Panc1 (cell line): ENCODE results near the gene CLMP.
"Not testable (repeated sequence)": the region's sequence is repeated elsewhere in the genome, so short reads cannot be mapped to it uniquely, and the experiment has no call there.

Source experiments
- TF ChIP-seq, protein P1 (sequence below): fragments of 450-650 bp; IDR thresholded peaks from 2 replicates; pipeline ENCODE4 v1.5.1; 2017; ENCODE audit warnings: mild to moderate bottlenecking
- TF ChIP-seq, protein P2 (sequence below), 2 experiments: IDR thresholded peaks; 2 replicates each; pipeline ENCODE4 v1.6.1; 2011 to 2012; ENCODE audit warnings: low read depth in 2 of 2, control low read depth in 1 of 2, low read length in 1 of 2, mild to moderate bottlenecking in 1 of 2, moderate library complexity in 1 of 2; ENCODE audit not compliant: insufficient read depth in 1 of 2

DNA sequence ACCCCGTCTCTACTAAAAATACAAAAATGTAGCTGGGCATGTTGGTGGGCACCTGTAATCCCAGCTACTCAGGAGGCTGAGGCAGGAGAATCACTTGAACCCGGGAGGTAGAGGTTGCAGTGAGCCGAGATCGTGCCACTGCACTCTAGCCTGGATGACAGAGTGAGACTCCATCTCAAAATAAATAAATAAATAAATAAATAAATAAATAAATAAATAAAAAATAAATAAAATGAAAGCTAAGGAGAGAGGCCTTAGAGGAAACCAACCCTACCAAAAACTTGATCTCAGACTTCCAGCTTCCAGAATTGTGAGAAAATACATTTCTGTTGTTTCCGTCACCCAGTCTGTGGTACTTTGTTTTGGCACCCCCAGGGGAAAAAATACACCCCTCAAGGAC, 42.7 kb downstream of the CLMP start:
- TF ChIP-seq, protein P1, sequence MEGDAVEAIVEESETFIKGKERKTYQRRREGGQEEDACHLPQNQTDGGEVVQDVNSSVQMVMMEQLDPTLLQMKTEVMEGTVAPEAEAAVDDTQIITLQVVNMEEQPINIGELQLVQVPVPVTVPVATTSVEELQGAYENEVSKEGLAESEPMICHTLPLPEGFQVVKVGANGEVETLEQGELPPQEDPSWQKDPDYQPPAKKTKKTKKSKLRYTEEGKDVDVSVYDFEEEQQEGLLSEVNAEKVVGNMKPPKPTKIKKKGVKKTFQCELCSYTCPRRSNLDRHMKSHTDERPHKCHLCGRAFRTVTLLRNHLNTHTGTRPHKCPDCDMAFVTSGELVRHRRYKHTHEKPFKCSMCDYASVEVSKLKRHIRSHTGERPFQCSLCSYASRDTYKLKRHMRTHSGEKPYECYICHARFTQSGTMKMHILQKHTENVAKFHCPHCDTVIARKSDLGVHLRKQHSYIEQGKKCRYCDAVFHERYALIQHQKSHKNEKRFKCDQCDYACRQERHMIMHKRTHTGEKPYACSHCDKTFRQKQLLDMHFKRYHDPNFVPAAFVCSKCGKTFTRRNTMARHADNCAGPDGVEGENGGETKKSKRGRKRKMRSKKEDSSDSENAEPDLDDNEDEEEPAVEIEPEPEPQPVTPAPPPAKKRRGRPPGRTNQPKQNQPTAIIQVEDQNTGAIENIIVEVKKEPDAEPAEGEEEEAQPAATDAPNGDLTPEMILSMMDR = not testable (repeated sequence)
- TF ChIP-seq, protein P2, sequence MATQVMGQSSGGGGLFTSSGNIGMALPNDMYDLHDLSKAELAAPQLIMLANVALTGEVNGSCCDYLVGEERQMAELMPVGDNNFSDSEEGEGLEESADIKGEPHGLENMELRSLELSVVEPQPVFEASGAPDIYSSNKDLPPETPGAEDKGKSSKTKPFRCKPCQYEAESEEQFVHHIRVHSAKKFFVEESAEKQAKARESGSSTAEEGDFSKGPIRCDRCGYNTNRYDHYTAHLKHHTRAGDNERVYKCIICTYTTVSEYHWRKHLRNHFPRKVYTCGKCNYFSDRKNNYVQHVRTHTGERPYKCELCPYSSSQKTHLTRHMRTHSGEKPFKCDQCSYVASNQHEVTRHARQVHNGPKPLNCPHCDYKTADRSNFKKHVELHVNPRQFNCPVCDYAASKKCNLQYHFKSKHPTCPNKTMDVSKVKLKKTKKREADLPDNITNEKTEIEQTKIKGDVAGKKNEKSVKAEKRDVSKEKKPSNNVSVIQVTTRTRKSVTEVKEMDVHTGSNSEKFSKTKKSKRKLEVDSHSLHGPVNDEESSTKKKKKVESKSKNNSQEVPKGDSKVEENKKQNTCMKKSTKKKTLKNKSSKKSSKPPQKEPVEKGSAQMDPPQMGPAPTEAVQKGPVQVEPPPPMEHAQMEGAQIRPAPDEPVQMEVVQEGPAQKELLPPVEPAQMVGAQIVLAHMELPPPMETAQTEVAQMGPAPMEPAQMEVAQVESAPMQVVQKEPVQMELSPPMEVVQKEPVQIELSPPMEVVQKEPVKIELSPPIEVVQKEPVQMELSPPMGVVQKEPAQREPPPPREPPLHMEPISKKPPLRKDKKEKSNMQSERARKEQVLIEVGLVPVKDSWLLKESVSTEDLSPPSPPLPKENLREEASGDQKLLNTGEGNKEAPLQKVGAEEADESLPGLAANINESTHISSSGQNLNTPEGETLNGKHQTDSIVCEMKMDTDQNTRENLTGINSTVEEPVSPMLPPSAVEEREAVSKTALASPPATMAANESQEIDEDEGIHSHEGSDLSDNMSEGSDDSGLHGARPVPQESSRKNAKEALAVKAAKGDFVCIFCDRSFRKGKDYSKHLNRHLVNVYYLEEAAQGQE (IDR thresholded peaks at IDR 0.05; ENCODE audit: insufficient read depth in 1 of 2, low read depth in 2 of 2, low read length in 1 of 2) = not testable (repeated sequence)
